HG03064 (cell line): ENCODE data around the gene ALG5.

Experiments
- ATAC-seq: cut with Tn5 transposase; IDR thresholded peaks from one replicate; pipeline ENCODE4 v1.9.1; 2021; ENCODE audit warnings: low read depth; ENCODE audit not compliant: unreplicated experiment

The ALG5 gene

GRCh38 chr13:36981156-36981743 is 17.9 kb downstream of the ALG5 start:
- no peak for ATAC-seq

GRCh38 chr13:36979361-36980050 is 19.6 kb downstream of the ALG5 start:
- no peak for ATAC-seq

GRCh38 chr13:36975172-36975571 is 24.0 kb downstream of the ALG5 start:
- no peak for ATAC-seq

- peak; percentile 76 for ATAC-seq
Measured at GRCh38 chr13:36973621-36974295, 25.4 kb downstream of the ALG5 start.

- ATAC-seq: no peak
Measured at GRCh38 chr13:36973009-36973408, 26.1 kb downstream of the ALG5 start.

GRCh38 chr13:36966404-36966803 is 32.7 kb downstream of the ALG5 start:
- ATAC-seq: no peak

- no peak for ATAC-seq
Measured at GRCh38 chr13:36965767-36966166, 33.4 kb downstream of the ALG5 start.

- ATAC-seq: no peak
Measured at GRCh38 chr13:36959456-36960116, 39.6 kb downstream of the ALG5 start.

- no peak for ATAC-seq
Measured at GRCh38 chr13:36954542-36954941, 44.6 kb downstream of the ALG5 start.

GRCh38 chr13:36950920-36951319 is 48.2 kb downstream of the ALG5 start:
- no peak for ATAC-seq

GRCh38 chr13:36950330-36950729 is 48.8 kb downstream of the ALG5 start:
- ATAC-seq: no peak

GRCh38 chr13:36945078-36945477 is 54.1 kb downstream of the ALG5 start:
- no peak for ATAC-seq

GRCh38 chr13:36925603-36926002 is 73.5 kb downstream of the ALG5 start:
- no peak for ATAC-seq

GRCh38 chr13:36924001-36924400 is 75.1 kb downstream of the ALG5 start:
- no peak for ATAC-seq

- ATAC-seq: no peak
Measured at GRCh38 chr13:36921631-36922301, 77.4 kb downstream of the ALG5 start.

GRCh38 chr13:36920616-36921185 is 78.4 kb downstream of the ALG5 start:
- no peak for ATAC-seq

- ATAC-seq: no peak
Measured at GRCh38 chr13:36919833-36920615, 79.1 kb downstream of the ALG5 start, which contains the start of gene SMAD9. TSS of gene SMAD9 (minus strand) at chr13:36920238. CDS start at chr13:36879689, 40,549 bp downstream.

GRCh38 chr13:36919171-36919832 is 79.8 kb downstream of the ALG5 start:
- ATAC-seq: no peak
